Measurements from ENCODE around the gene SNAPC5. TPM values are rescaled to one million over a fixed set of nuclear protein-coding genes. Genes with fewer than 3 reads are reported as not detected.
A peak's percentile ranks its signal among the peaks of the same experiment; 100 is the strongest.
"Not testable (repeated sequence)": the region's sequence is repeated elsewhere in the genome, so short reads cannot be mapped to it uniquely, and the experiment has no call there.

The SNAPC5 gene
- total RNA-seq, 2 experiments from 2014 or later, result 32.4 to 33.7 TPM

GRCh38 chr15:66483131-66483566 lies 14.4 kb downstream of the SNAPC5 start:
- Mint-ChIP-seq H3K9me3 (no peaks in the 10 kb centered on the region), H3K27me3 (no peaks in the 10 kb centered on the region), H3K36me3 (peaks cover 34% of the 10 kb centered on the region), H3K4me1 (peaks cover 3% of the 10 kb centered on the region), H3K4me3 (no peak overlapping the region), H3K27ac (no peak overlapping the region)
- DNase-seq (no peak), ATAC-seq (ENCODE audit: low read depth) (no peak)
- POLR2A ChIA-PET, result no interaction called here

DNA sequence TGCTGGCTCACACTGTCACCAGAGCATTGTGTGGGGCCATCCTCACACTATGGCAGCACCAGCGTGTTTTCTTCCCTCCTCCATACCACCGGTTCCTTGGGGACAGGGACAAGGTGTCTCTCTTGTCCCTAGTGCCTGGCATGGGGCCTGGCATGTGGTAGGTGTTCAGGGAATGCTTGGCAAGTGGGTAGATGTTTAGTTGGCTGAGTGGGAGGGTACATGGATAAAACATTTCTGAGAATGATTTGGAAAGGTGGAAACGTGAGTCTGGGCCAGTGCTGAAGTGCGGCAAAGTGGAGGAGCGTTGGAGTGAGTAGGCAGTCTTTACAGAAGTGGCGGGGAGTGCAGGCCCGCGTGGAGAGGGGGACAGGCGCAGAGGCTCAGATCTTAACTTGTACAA lies 15.0 kb downstream of the SNAPC5 start:
- Mint-ChIP-seq H3K27ac (peak overlapping the region; percentile 35), H3K36me3 (peaks cover 34% of the 10 kb centered on the region), H3K4me3 (no peak overlapping the region), H3K4me1 (peaks cover 3% of the 10 kb centered on the region), H3K9me3 (no peaks in the 10 kb centered on the region), H3K27me3 (no peaks in the 10 kb centered on the region)
- DNase-seq, result no peak
- ATAC-seq (ENCODE audit: low read depth), result no peak
- POLR2A ChIA-PET, result interaction anchor here (1.0 kb wide), 1 partner anchor 14 kb away, joined by 3 read pairs; no protein-coding TSS in a partner anchor

- Mint-ChIP-seq H3K27ac (no peak overlapping the region), H3K4me1 (peaks cover 7% of the 10 kb centered on the region), H3K9me3 (no peaks in the 10 kb centered on the region), H3K27me3 (no peaks in the 10 kb centered on the region), H3K36me3 (peaks cover 30% of the 10 kb centered on the region), H3K4me3 (no peak overlapping the region)
- POLR2A ChIA-PET, result no interaction called here
- DNase-seq (no peak), ATAC-seq (ENCODE audit: low read depth) (no peak)
Measured at GRCh38 chr15:66481107-66481856, 16.3 kb downstream of the SNAPC5 start.

GRCh38 chr15:66480267-66480666 lies 17.3 kb downstream of the SNAPC5 start:
- Mint-ChIP-seq H3K27me3 (no peaks in the 10 kb centered on the region), H3K36me3 (peaks cover 28% of the 10 kb centered on the region), H3K4me3 (no peak overlapping the region), H3K27ac (no peak overlapping the region), H3K9me3 (no peaks in the 10 kb centered on the region), H3K4me1 (peaks cover 11% of the 10 kb centered on the region)
- POLR2A ChIA-PET, result no interaction called here
- no peak for ATAC-seq (ENCODE audit: low read depth)
- DNase-seq, result no peak

DNA sequence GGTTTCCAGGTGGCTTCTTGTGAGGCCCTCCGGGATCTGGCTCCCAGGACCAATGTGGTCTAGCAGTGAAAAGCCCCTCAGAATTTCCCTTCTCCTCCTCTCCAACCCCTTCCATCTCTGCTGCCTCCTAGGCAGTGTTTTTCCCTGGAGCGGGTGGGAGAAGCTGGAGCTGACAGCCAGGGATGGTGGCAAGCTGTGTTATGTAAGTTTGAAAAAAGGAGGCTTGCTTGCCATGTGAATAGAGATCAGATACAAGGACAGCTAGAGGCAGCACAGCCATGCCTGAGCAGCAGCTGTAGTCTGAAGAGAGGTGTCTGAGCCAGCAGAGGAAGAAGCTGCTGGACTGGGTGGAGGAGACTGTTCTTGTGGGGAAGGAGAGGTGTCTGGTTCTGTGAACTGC lies 20.6 kb downstream of the SNAPC5 start:
- POLR2A ChIA-PET, result interaction anchor here (0.6 kb wide), 1 partner anchor 29 kb away, joined by 3 read pairs; no protein-coding TSS in a partner anchor
- Mint-ChIP-seq H3K27ac (no peak overlapping the region), H3K36me3 (peaks cover 21% of the 10 kb centered on the region), H3K4me1 (peaks cover 22% of the 10 kb centered on the region), H3K4me3 (no peak overlapping the region), H3K9me3 (no peaks in the 10 kb centered on the region), H3K27me3 (no peaks in the 10 kb centered on the region)
- ATAC-seq (ENCODE audit: low read depth), result no peak
- no peak for DNase-seq

DNA sequence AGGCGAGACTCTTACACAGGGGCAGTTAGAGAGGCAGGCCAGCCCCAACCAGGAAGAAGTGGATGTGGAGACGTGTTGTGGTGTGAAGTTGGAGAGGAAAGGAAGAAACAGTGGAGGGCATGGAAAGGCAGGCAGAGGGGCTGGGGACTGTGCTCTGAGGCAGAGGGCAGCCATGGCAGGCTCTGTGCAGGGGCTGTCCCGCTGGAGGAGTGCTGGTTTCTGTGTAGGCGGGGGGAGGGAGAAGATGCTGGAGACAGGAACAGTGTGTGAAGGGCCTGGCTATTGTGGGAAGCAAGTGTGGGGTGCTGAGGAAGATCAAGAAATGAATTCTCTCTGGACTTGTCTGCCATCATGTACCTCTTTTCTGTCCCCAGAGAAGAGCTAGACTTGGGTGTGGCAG lies 21.0 kb downstream of the SNAPC5 start:
- ATAC-seq (ENCODE audit: low read depth) (no peak), DNase-seq (no peak)
- peak overlapping the region; percentile 11 for H3K27ac Mint-ChIP-seq
- peaks cover 25% of the 10 kb centered on the region for H3K4me1 Mint-ChIP-seq
- H3K4me3 Mint-ChIP-seq, result no peak overlapping the region
- H3K9me3 Mint-ChIP-seq, result no peaks in the 10 kb centered on the region
- POLR2A ChIA-PET, result no interaction called here
- peaks cover 19% of the 10 kb centered on the region for H3K36me3 Mint-ChIP-seq
- no peaks in the 10 kb centered on the region for H3K27me3 Mint-ChIP-seq

DNA sequence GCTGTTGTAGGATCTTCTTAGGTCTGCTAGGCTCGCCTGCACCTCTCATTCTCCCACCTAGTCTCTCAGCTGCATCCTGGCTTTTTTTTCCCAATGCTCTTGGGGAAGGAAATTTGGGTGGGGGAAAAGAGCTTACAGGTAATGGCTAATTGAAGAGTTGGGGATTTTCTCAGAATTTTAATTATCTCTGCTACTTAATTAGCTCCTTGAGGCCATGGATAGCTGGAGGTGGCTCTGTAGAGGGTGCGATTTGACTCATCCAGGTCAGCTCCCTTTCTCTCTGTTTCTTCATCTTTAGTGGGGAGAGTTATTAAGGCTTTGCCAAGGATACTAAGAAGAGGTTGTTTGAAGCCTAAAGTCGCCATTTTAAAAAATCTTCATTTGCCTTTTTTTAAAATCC lies 22.6 kb downstream of the SNAPC5 start:
- peaks cover 15% of the 10 kb centered on the region for H3K36me3 Mint-ChIP-seq
- H3K9me3 Mint-ChIP-seq, result no peaks in the 10 kb centered on the region
- H3K27me3 Mint-ChIP-seq, result no peaks in the 10 kb centered on the region
- ATAC-seq (ENCODE audit: low read depth), result no peak
- H3K4me1 Mint-ChIP-seq, result peaks cover 34% of the 10 kb centered on the region
- H3K4me3 Mint-ChIP-seq, result no peak overlapping the region
- POLR2A ChIA-PET, result interaction anchor here (0.8 to 1.5 kb wide), 2 partner anchors 24 to 86 kb away, joined by 4 to 7 read pairs; no protein-coding TSS in a partner anchor
- no peak overlapping the region for H3K27ac Mint-ChIP-seq
- DNase-seq, result no peak

DNA sequence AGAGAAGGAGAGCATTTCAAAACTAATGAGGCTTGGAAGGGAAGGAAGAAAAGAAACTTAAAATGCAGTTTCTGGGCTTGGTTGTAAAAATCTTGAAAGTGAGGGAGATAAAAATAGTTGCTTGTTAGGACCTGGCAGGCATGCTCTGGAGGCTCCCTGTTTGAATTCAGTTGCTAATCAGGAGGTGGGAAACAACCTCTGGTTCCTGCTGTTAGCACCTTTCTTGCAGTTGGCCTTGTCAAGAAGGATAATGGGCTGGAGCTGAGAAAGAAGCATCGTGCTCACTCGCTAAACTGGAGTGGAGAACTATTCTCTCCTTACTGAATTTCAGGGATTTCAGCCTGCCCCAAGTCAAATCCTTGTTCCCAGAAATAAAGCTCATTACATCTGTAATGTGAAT lies 23.4 kb downstream of the SNAPC5 start:
- peaks cover 32% of the 10 kb centered on the region for H3K4me1 Mint-ChIP-seq
- DNase-seq (no peak), ATAC-seq (ENCODE audit: low read depth) (no peak)
- H3K27ac Mint-ChIP-seq, result peak overlapping the region; percentile 61
- H3K9me3 Mint-ChIP-seq, result no peaks in the 10 kb centered on the region
- H3K27me3 Mint-ChIP-seq, result no peaks in the 10 kb centered on the region
- H3K4me3 Mint-ChIP-seq, result no peak overlapping the region
- H3K36me3 Mint-ChIP-seq, result peaks cover 17% of the 10 kb centered on the region
- POLR2A ChIA-PET, result interaction anchor here (1.5 kb wide), 1 partner anchor 25 kb away, joined by 4 read pairs; no protein-coding TSS in a partner anchor

- POLR2A ChIA-PET, result interaction anchor here (0.7 to 2.0 kb wide), 9 partner anchors 11 to 184 kb away, joined by 3 to 10 read pairs (median 3); partner anchors contain the start of genes MAP2K1, RPL4, SNAPC5 and ZWILCH
- DNase-seq (peak; percentile 41), ATAC-seq (ENCODE audit: low read depth) (peak; percentile 94)
- Mint-ChIP-seq H3K4me3 (peak overlapping the region; percentile 75), H3K27me3 (no peaks in the 10 kb centered on the region), H3K36me3 (peaks cover 21% of the 10 kb centered on the region), H3K9me3 (no peaks in the 10 kb centered on the region), H3K4me1 (peaks cover 33% of the 10 kb centered on the region), H3K27ac (peak overlapping the region; percentile 79)
Measured at GRCh38 chr15:66472176-66472999, 25.2 kb downstream of the SNAPC5 start.

- Mint-ChIP-seq H3K27ac (peak overlapping the region; percentile 43), H3K4me3 (peak overlapping the region; percentile 31), H3K4me1 (peaks cover 34% of the 10 kb centered on the region), H3K36me3 (peaks cover 32% of the 10 kb centered on the region)
- DNase-seq; H3K27me3 Mint-ChIP-seq; ATAC-seq (ENCODE audit: low read depth); H3K9me3 Mint-ChIP-seq: not testable (repeated sequence)
- POLR2A ChIA-PET, result interaction anchor here (1.2 kb wide), 1 partner anchor 80 kb away, joined by 3 read pairs; no protein-coding TSS in a partner anchor
Measured at GRCh38 chr15:66470825-66471224, 26.7 kb downstream of the SNAPC5 start.

- peaks cover 48% of the 10 kb centered on the region for H3K36me3 Mint-ChIP-seq
- H3K27ac Mint-ChIP-seq; H3K4me3 Mint-ChIP-seq; DNase-seq; ATAC-seq (ENCODE audit: low read depth); H3K27me3 Mint-ChIP-seq; H3K9me3 Mint-ChIP-seq: not testable (repeated sequence)
- peaks cover 23% of the 10 kb centered on the region for H3K4me1 Mint-ChIP-seq
- POLR2A ChIA-PET, result interaction anchor here (1.0 kb wide), 1 partner anchor 78 kb away, joined by 7 read pairs; no protein-coding TSS in a partner anchor
Measured at GRCh38 chr15:66467162-66468040, 30.2 kb downstream of the SNAPC5 start.

DNA sequence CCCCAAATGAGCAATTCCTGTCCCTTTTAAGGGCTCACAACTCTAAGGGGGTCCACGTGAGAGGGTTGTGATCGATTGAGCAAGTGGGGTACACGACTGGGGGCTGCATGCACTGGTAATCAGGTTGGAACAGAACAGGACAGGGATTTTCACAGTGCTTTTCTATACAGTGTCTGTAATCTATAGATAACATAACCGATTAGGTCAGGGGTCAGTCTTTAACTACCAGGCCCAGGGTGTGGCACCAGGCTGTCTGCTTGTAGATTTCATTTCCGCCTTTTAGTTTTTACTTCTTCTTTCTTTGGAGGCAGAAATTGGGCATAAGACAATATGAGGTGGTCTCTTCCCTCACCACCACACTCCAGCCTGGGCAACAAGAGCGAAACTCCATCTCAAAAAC lies 32.3 kb downstream of the SNAPC5 start:
- Mint-ChIP-seq H3K36me3 (peaks cover 55% of the 10 kb centered on the region), H3K27ac (peak overlapping the region; percentile 34), H3K4me1 (peaks cover 13% of the 10 kb centered on the region)
- H3K4me3 Mint-ChIP-seq; DNase-seq; POLR2A ChIA-PET; ATAC-seq (ENCODE audit: low read depth); H3K9me3 Mint-ChIP-seq; H3K27me3 Mint-ChIP-seq: not testable (repeated sequence)

Data from activated naive CD8-positive, alpha-beta T cell treated with anti-CD3 and anti-CD28 coated beads, Interleukin-2, amount 10 ng/mL, durations not matched to agents 7 days and 5 days (primary cell).